HG03039 (cell line): Measurements from ENCODE around the gene STARD7.
"Not testable (repeated sequence)": the region's sequence is repeated elsewhere in the genome, so short reads cannot be mapped to it uniquely, and the experiment has no call there.

Experiments
- ATAC-seq: cut with Tn5 transposase; IDR thresholded peaks from one replicate; pipeline ENCODE4 v1.9.1; 2021; ENCODE audit warnings: mild to moderate bottlenecking, moderate library complexity; ENCODE audit not compliant: unreplicated experiment

Gene STARD7

GRCh38 chr2:96150007-96150640 lies 58.5 kb downstream of the STARD7 start:
- no peak for ATAC-seq

- peak; percentile 27 for ATAC-seq
Observed at GRCh38 chr2:96148410-96149217, 60.0 kb downstream of the STARD7 start.

GRCh38 chr2:96147593-96148201 lies 60.9 kb downstream of the STARD7 start:
- no peak for ATAC-seq

- no peak for ATAC-seq
Observed at GRCh38 chr2:96146881-96147592, 61.6 kb downstream of the STARD7 start.

- peak; percentile 20 for ATAC-seq
Observed at GRCh38 chr2:96146153-96146880, 62.3 kb downstream of the STARD7 start.

GRCh38 chr2:96145848-96146152 lies 62.8 kb downstream of the STARD7 start:
- no peak for ATAC-seq

GRCh38 chr2:96145036-96145847 lies 63.4 kb downstream of the STARD7 start, which contains the start of gene DUSP2:
DUSP2 (minus strand) TSS chr2:96145440; CDS start chr2:96145354, 86 bp downstream.
- ATAC-seq: peak; percentile 39

GRCh38 chr2:96144481-96145035 lies 64.1 kb downstream of the STARD7 start:
- no peak for ATAC-seq

- no peak for ATAC-seq
Observed at GRCh38 chr2:96143848-96144480, 64.7 kb downstream of the STARD7 start.

GRCh38 chr2:96143231-96143847 lies 65.3 kb downstream of the STARD7 start:
- no peak for ATAC-seq

GRCh38 chr2:96142217-96143113 lies 66.2 kb downstream of the STARD7 start:
- no peak for ATAC-seq

GRCh38 chr2:96141624-96141967 lies 67.0 kb downstream of the STARD7 start:
- ATAC-seq: not testable (repeated sequence)

GRCh38 chr2:96140941-96141623 lies 67.5 kb downstream of the STARD7 start:
- no peak for ATAC-seq

- no peak for ATAC-seq
Observed at GRCh38 chr2:96139181-96139758, 69.4 kb downstream of the STARD7 start.

- no peak for ATAC-seq
Observed at GRCh38 chr2:96138179-96139145, 70.2 kb downstream of the STARD7 start, which contains the start of gene ASTL. ASTL (minus strand) TSS chr2:96138502; CDS start chr2:96138436, 66 bp downstream.
